Activated naive CD8-positive, alpha-beta T cell (primary cell): Measurements from ENCODE around the gene SLC25A39.

ENCODE experiments used
- H3K27ac Mint-ChIP-seq: one replicate; pipeline ENCODE4 v1.8.0; 2021; ENCODE audit warnings: mixed read lengths
- H3K27me3 Mint-ChIP-seq: one replicate; pipeline ENCODE4 v1.8.0; 2021; ENCODE audit warnings: mixed read lengths
- H3K36me3 Mint-ChIP-seq: one replicate; pipeline ENCODE4 v1.8.0; 2021; ENCODE audit warnings: mixed read lengths
- H3K4me1 Mint-ChIP-seq: one replicate; pipeline ENCODE4 v1.8.0; 2021; ENCODE audit warnings: low read depth, mixed read lengths
- H3K4me3 Mint-ChIP-seq: one replicate; pipeline ENCODE4 v1.8.0; 2021; ENCODE audit warnings: mild to moderate bottlenecking, mixed read lengths
- H3K9me3 Mint-ChIP-seq: one replicate; pipeline ENCODE4 v1.8.0; 2021; ENCODE audit warnings: low read depth, mixed read lengths

The SLC25A39 gene

GRCh38 chr17:44293509-44294226 lies 31.0 kb downstream of the SLC25A39 start:
- Mint-ChIP-seq H3K36me3 (no peaks in the 10 kb centered on the region), H3K9me3 (no peaks in the 10 kb centered on the region), H3K27me3 (peaks cover 3% of the 10 kb centered on the region), H3K27ac (no peak overlapping the region), H3K4me1 (no peaks in the 10 kb centered on the region), H3K4me3 (no peak overlapping the region)

- H3K27ac Mint-ChIP-seq, result no peak overlapping the region
- no peaks in the 10 kb centered on the region for H3K27me3 Mint-ChIP-seq
- no peaks in the 10 kb centered on the region for H3K9me3 Mint-ChIP-seq
- H3K4me1 Mint-ChIP-seq, result no peaks in the 10 kb centered on the region
- H3K36me3 Mint-ChIP-seq, result no peaks in the 10 kb centered on the region
- H3K4me3 Mint-ChIP-seq, result no peak overlapping the region
Observed at GRCh38 chr17:44287651-44288050, 37.0 kb downstream of the SLC25A39 start.

- Mint-ChIP-seq H3K9me3 (no peaks in the 10 kb centered on the region), H3K4me3 (no peak overlapping the region), H3K27me3 (no peaks in the 10 kb centered on the region), H3K27ac (no peak overlapping the region), H3K36me3 (no peaks in the 10 kb centered on the region), H3K4me1 (peaks cover 4% of the 10 kb centered on the region)
Observed at GRCh38 chr17:44284024-44284400, 40.6 kb downstream of the SLC25A39 start.

GRCh38 chr17:44283344-44284023 lies 41.1 kb downstream of the SLC25A39 start:
- H3K4me3 Mint-ChIP-seq, result no peak overlapping the region
- no peaks in the 10 kb centered on the region for H3K9me3 Mint-ChIP-seq
- no peaks in the 10 kb centered on the region for H3K27me3 Mint-ChIP-seq
- peaks cover 4% of the 10 kb centered on the region for H3K4me1 Mint-ChIP-seq
- no peaks in the 10 kb centered on the region for H3K36me3 Mint-ChIP-seq
- no peak overlapping the region for H3K27ac Mint-ChIP-seq

GRCh38 chr17:44282264-44282663 lies 42.4 kb downstream of the SLC25A39 start:
- Mint-ChIP-seq H3K27ac (no peak overlapping the region), H3K4me1 (peaks cover 4% of the 10 kb centered on the region), H3K36me3 (no peaks in the 10 kb centered on the region), H3K27me3 (no peaks in the 10 kb centered on the region), H3K4me3 (no peak overlapping the region), H3K9me3 (no peaks in the 10 kb centered on the region)

- no peak overlapping the region for H3K4me3 Mint-ChIP-seq
- H3K4me1 Mint-ChIP-seq, result peaks cover 4% of the 10 kb centered on the region
- H3K27me3 Mint-ChIP-seq, result no peaks in the 10 kb centered on the region
- no peak overlapping the region for H3K27ac Mint-ChIP-seq
- no peaks in the 10 kb centered on the region for H3K9me3 Mint-ChIP-seq
- H3K36me3 Mint-ChIP-seq, result no peaks in the 10 kb centered on the region
Observed at GRCh38 chr17:44281570-44281969, 43.1 kb downstream of the SLC25A39 start.

- Mint-ChIP-seq H3K4me3 (no peak overlapping the region), H3K27me3 (no peaks in the 10 kb centered on the region), H3K4me1 (peaks cover 4% of the 10 kb centered on the region), H3K27ac (no peak overlapping the region), H3K9me3 (no peaks in the 10 kb centered on the region), H3K36me3 (no peaks in the 10 kb centered on the region)
Observed at GRCh38 chr17:44280392-44280937, 44.2 kb downstream of the SLC25A39 start.

- Mint-ChIP-seq H3K4me3 (no peak overlapping the region), H3K36me3 (no peaks in the 10 kb centered on the region), H3K27ac (no peak overlapping the region), H3K4me1 (peaks cover 4% of the 10 kb centered on the region), H3K27me3 (no peaks in the 10 kb centered on the region), H3K9me3 (no peaks in the 10 kb centered on the region)
Observed at GRCh38 chr17:44279666-44280391, 44.8 kb downstream of the SLC25A39 start.

GRCh38 chr17:44279346-44279665 lies 45.3 kb downstream of the SLC25A39 start:
- H3K4me1 Mint-ChIP-seq, result peaks cover 4% of the 10 kb centered on the region
- no peak overlapping the region for H3K27ac Mint-ChIP-seq
- no peaks in the 10 kb centered on the region for H3K36me3 Mint-ChIP-seq
- no peaks in the 10 kb centered on the region for H3K27me3 Mint-ChIP-seq
- H3K9me3 Mint-ChIP-seq, result no peaks in the 10 kb centered on the region
- H3K4me3 Mint-ChIP-seq, result no peak overlapping the region

- Mint-ChIP-seq H3K4me3 (no peak overlapping the region), H3K27me3 (no peaks in the 10 kb centered on the region), H3K27ac (no peak overlapping the region), H3K4me1 (peaks cover 4% of the 10 kb centered on the region), H3K36me3 (no peaks in the 10 kb centered on the region), H3K9me3 (no peaks in the 10 kb centered on the region)
Observed at GRCh38 chr17:44277976-44278375, 46.6 kb downstream of the SLC25A39 start.

GRCh38 chr17:44273607-44274006 lies 51.0 kb downstream of the SLC25A39 start:
- no peak overlapping the region for H3K4me3 Mint-ChIP-seq
- no peaks in the 10 kb centered on the region for H3K9me3 Mint-ChIP-seq
- H3K4me1 Mint-ChIP-seq, result no peaks in the 10 kb centered on the region
- peaks cover 3% of the 10 kb centered on the region for H3K27me3 Mint-ChIP-seq
- H3K36me3 Mint-ChIP-seq, result no peaks in the 10 kb centered on the region
- no peak overlapping the region for H3K27ac Mint-ChIP-seq

GRCh38 chr17:44272954-44273353 lies 51.7 kb downstream of the SLC25A39 start:
- peaks cover 3% of the 10 kb centered on the region for H3K27me3 Mint-ChIP-seq
- H3K36me3 Mint-ChIP-seq, result no peaks in the 10 kb centered on the region
- H3K9me3 Mint-ChIP-seq, result no peaks in the 10 kb centered on the region
- no peak overlapping the region for H3K27ac Mint-ChIP-seq
- H3K4me3 Mint-ChIP-seq, result no peak overlapping the region
- H3K4me1 Mint-ChIP-seq, result no peaks in the 10 kb centered on the region

- Mint-ChIP-seq H3K36me3 (no peaks in the 10 kb centered on the region), H3K4me1 (no peaks in the 10 kb centered on the region), H3K27me3 (peaks cover 3% of the 10 kb centered on the region), H3K9me3 (no peaks in the 10 kb centered on the region), H3K4me3 (no peak overlapping the region), H3K27ac (no peak overlapping the region)
Observed at GRCh38 chr17:44272321-44272951, 52.2 kb downstream of the SLC25A39 start.
